ENCODE results near the gene NKX6-2. TPM values are rescaled to one million over a fixed set of nuclear protein-coding genes. Genes with fewer than 3 reads are reported as not detected.

The NKX6-2 gene
- total and polyA plus RNA-seq, 2 of the 8 experiments (the other 6 are each of a cell fraction or from before 2014, with no cell fraction given): 0.06 TPM; not detected in 1

DNA sequence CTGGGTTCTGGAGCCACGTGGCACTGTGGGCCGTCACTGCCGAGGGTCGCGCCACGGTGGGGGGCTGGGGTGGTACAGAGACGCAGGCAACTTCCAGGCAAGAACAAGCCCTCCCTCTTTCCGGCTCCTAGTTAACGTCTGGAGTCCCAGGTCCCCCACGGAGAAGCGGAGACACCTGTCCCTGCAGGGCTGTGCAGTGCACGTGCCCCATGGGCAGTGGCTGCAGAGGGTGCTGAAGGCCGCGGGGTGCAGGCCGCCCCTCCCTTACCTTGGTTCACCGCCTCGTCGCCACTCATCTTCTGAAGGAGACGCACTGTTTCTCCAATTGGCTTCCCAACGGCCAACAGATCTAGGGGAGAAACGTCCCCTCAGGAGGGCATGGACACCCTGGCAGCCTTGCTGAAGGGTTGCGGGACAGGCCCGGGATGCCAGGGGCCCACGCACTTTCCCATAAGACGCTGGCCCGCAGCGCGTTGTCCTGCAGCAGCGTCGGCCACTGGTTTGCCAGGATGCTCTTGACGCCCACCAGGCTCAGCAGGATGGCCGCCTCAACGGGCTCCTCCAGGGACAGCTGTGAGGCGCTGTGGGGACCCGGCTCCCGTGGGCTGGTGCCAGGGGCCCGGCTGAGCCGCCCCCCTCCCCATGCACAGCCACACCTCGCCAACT is 24.3 kb upstream of the NKX6-2 start:
- H2BK12ac ChIP-seq (ENCODE audit: low read depth, low read length): no peak overlapping the region
- ChIA-PET POLR2A (ENCODE audit: partially characterized antibody) (no interaction called here), CTCF (ENCODE audit: partially characterized antibody) (interaction anchor here (2.9 kb wide), 1 partner anchor 152 kb away, joined by 5 read pairs; no protein-coding TSS in a partner anchor)
- H3K9ac ChIP-seq (replicated peaks in 1 of 4; ENCODE audit: extremely low read depth in 1 of 4, low read depth in 3 of 4, low read length in 3 of 4): no peak overlapping the region
- no peak for FAIRE-seq
- H3K4me2 ChIP-seq (ENCODE audit: insufficient read depth in 1 of 2, low read depth in 2 of 2, low read length in 2 of 2): no peak overlapping the region
- H3K79me1 ChIP-seq (ENCODE audit: low read depth, low read length): no peaks in the 10 kb centered on the region
- H3K18ac ChIP-seq (ENCODE audit: extremely low read depth, low read length): no peak overlapping the region
- H3K4me1 ChIP-seq (replicated peaks in 1 of 4; ENCODE audit: control insufficient read depth in 3 of 4, insufficient read depth in 4 of 4, low read length in 3 of 4): peaks cover 0 to 3% (median 0%) of the 10 kb centered on the region in 4 experiments; a peak in 2 of 7 replicates
- H2BK20ac ChIP-seq (ENCODE audit: low read length): no peak overlapping the region
- no peaks in the 10 kb centered on the region for H3K23me2 ChIP-seq (ENCODE audit: low read depth, low read length)
- no peak overlapping the region for H2AK5ac ChIP-seq (ENCODE audit: low read depth, low read length)
- no peak overlapping the region for H4K8ac ChIP-seq (ENCODE audit: extremely low read depth, insufficient read depth, low read length)
- no peak overlapping the region for H2BK15ac ChIP-seq (ENCODE audit: low read length)
- no peak overlapping the region for H2AFZ ChIP-seq (ENCODE audit: low read length)
- no peak overlapping the region for H4K91ac ChIP-seq (replicated peaks; ENCODE audit: insufficient read length, low read length)
- no peak overlapping the region for H2BK5ac ChIP-seq (ENCODE audit: low read depth, low read length)
- no peak overlapping the region for H3K56ac ChIP-seq (replicated peaks; ENCODE audit: insufficient read length, low read depth, low read length)
- DNase-seq (ENCODE audit: low read depth in 1 of 2, low spot score in 2 of 2): no peak
- H4K20me1 ChIP-seq (replicated peaks in 1 of 2; ENCODE audit: control insufficient read depth in 1 of 2, insufficient read depth in 2 of 2, low read length in 2 of 2): no peaks in the 10 kb centered on the region
- no peak overlapping the region for H3K14ac ChIP-seq (ENCODE audit: insufficient read length)
- H3K23ac ChIP-seq (ENCODE audit: insufficient read length): no peak overlapping the region
- no peak overlapping the region for H3K4ac ChIP-seq (replicated peaks; ENCODE audit: insufficient read length, low read depth, low read length)
- no peaks in the 10 kb centered on the region for H3K36me3 ChIP-seq (ENCODE audit: control insufficient read depth in 2 of 4, insufficient read depth in 4 of 4, low read length in 3 of 4)
- H3K9me3 ChIP-seq (ENCODE audit: insufficient read depth in 2 of 2, low read depth in 1 of 2, low read length in 1 of 2): no peaks in the 10 kb centered on the region
- H3K79me2 ChIP-seq (ENCODE audit: control insufficient read depth in 1 of 2, insufficient read depth in 2 of 2, low read length in 2 of 2): no peaks in the 10 kb centered on the region
- no peaks in the 10 kb centered on the region for H3K27me3 ChIP-seq (replicated peaks in 1 of 4; ENCODE audit: control insufficient read depth in 3 of 4, extremely low read depth in 1 of 4, insufficient read depth in 3 of 4, low read length in 3 of 4)
- H4K5ac ChIP-seq (ENCODE audit: insufficient read length, low read depth, low read length): no peak overlapping the region
- H3K27ac ChIP-seq (ENCODE audit: low read depth, low read length): no peak overlapping the region
- no peak overlapping the region for H3K4me3 ChIP-seq (ENCODE audit: extremely low read depth in 1 of 4, insufficient read depth in 2 of 4, low read depth in 3 of 4, low read length in 4 of 4)
- no peak overlapping the region for H2BK120ac ChIP-seq (replicated peaks; ENCODE audit: low read depth, low read length)
- no peak for TF ChIP-seq TCF12 (IDR thresholded peaks at IDR 0.05; ENCODE audit: low read depth, low read length)
- no peak for TF ChIP-seq KDM5A (IDR thresholded peaks at IDR 0.05; ENCODE audit: low read length)
- 90% methylated on average over 37 of the region's 39 CpGs; no CpG with 5 or more reads in 1 of the 2 experiments for WGBS, 2 experiments (ENCODE audit: extremely low coverage in 1 of 2, insufficient coverage in 1 of 2, insufficient read length in 1 of 2, insufficient replicate concordance in 2 of 2, low coverage in 1 of 2, low lambda C conversion rate in 2 of 2, missing lambda C conversion rate in 1 of 2)

All from H1 (cell line).